Kidney (tissue), 14 donors: ENCODE measurements around the gene CORO1C. TPM values are rescaled to one million over a fixed set of nuclear protein-coding genes. Genes with fewer than 3 reads are reported as not detected.
A peak's percentile ranks its signal among the peaks of the same experiment; 100 is the strongest.

Experiments
- DNase-seq, 5 donors: peaks; one replicate each; pipeline ENCODE4 v3.0.0-alpha.2; 2013 to 2020
- FAIRE-seq: peaks from 2 replicates; lab custom pipeline; 2012; peaks lifted over from hg19 to GRCh38; lab: Jason Lieb, UNC
- H3K27ac ChIP-seq, 2 donors: one replicate each; pipeline ENCODE4 v1.7.0; 2013; ENCODE audit warnings: low read depth in 2 of 2, low read length in 2 of 2, inconsistent platforms in 1 of 2
- H3K27me3 ChIP-seq: one replicate; pipeline ENCODE4 v1.7.1; 2013; ENCODE audit warnings: low read length, inconsistent platforms; ENCODE audit not compliant: control insufficient read depth, insufficient read depth
- H3K36me3 ChIP-seq, 3 donors: one replicate each; pipeline versions ENCODE4 v1.7.0 to v1.7.1; 2013; ENCODE audit warnings: low read length in 3 of 3, control low read depth in 1 of 3, inconsistent platforms in 1 of 3; ENCODE audit not compliant: insufficient read depth in 3 of 3, control insufficient read depth in 2 of 3
- H3K4me1 ChIP-seq, 3 donors: one replicate each; pipeline versions ENCODE4 v1.7.0 to v1.7.1; 2013; ENCODE audit warnings: low read length in 3 of 3, inconsistent platforms in 1 of 3, low read depth in 1 of 3; ENCODE audit not compliant: control insufficient read depth in 2 of 3, insufficient read depth in 2 of 3
- H3K4me3 ChIP-seq, 3 donors: one replicate each; pipeline versions ENCODE4 v1.7.0 to v1.8.1; 2013; ENCODE audit warnings: low read length in 3 of 3, control low read depth in 1 of 3, inconsistent platforms in 1 of 3
- H3K9ac ChIP-seq, 3 donors: one replicate each; pipeline versions ENCODE4 v1.7.0 to v1.7.1; 2013; ENCODE audit warnings: low read length in 3 of 3, control low read depth in 1 of 3, inconsistent platforms in 1 of 3
- H3K9me3 ChIP-seq, 3 donors: one replicate each; pipeline versions ENCODE4 v1.7.0 to v1.7.1; 2013; ENCODE audit warnings: low read length in 3 of 3, control low read depth in 1 of 3, inconsistent platforms in 1 of 3; ENCODE audit not compliant: control insufficient read depth in 2 of 3, insufficient read depth in 1 of 3
- intact Hi-C: fragments of 100-400 bp; cut with DNase I; formaldehyde crosslinking; loops from one replicate; pipeline ENCODE4 v1.11.1; 2022
- polyA plus RNA-seq: library from polyadenylated mRNA; stranded (reverse); fragments of 350-450 nt; fragmentation: Illumina TruSeq; extraction: RNeasy Lipid Tissue Mini Kit (QIAGEN cat#74804); gene quantifications from one replicate; pipeline ENCODE4 v1.2.3, GENCODE V29; 2014; ENCODE audit warnings: low read depth, low replicate concordance; ENCODE audit not compliant: insufficient read depth
- total RNA-seq: library from RNA; stranded (reverse); fragmentation: NEBNext Ultra II Directional; extraction: Animal tissue kit (Norgen Biotek cat#: 25700); gene quantifications from one replicate; pipeline ENCODE4 v1.2.1, GENCODE V29; 2021
- TF ChIP-seq, protein P1 (sequence below): IDR thresholded peaks from 3 replicates; pipeline ENCODE4 v1.5.1; 2012; ENCODE audit warnings: mild to moderate bottlenecking, moderate library complexity, borderline replicate concordance; ENCODE audit not compliant: insufficient read depth; ENCODE audit errors: extremely low read depth
- donor health status: control.
- donor health status: control.
- donor health status: control.
- donor health status: control.
- donor health status: control.
- donor health status: DM: yes; HTN: yes; CAD: no.
- donor health status: Normal renal cell carcinoma (clear cell type).

CORO1C gene
- total and polyA plus RNA-seq, 2 donors from 2014 or later: 16.6 to 104 TPM

DNA sequence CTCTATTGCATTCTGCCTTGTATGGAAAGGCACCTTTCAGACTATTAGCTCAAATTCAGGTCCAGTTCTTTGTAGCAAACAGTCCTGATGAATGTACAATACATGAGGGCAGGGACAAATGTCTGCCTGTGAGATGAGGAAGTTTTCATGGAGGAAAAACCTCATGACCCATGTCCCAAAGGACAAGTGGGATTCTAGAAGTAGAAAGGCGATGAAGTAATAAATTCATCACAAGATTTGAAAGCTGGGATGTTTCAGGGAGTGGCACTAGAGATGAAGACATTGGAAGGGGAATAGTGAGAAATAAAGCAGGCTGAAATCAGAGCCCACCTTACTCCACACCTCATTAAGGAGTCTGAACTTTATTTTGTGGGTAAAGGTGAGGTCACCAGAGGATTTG is 4.2 kb downstream of the CORO1C start:
- FAIRE-seq: no peak
- no peaks in the 10 kb centered on the region for H3K9me3 ChIP-seq
- H3K27ac ChIP-seq: no peak overlapping the region
- H3K9ac ChIP-seq: no peak overlapping the region
- TF ChIP-seq, protein P1, sequence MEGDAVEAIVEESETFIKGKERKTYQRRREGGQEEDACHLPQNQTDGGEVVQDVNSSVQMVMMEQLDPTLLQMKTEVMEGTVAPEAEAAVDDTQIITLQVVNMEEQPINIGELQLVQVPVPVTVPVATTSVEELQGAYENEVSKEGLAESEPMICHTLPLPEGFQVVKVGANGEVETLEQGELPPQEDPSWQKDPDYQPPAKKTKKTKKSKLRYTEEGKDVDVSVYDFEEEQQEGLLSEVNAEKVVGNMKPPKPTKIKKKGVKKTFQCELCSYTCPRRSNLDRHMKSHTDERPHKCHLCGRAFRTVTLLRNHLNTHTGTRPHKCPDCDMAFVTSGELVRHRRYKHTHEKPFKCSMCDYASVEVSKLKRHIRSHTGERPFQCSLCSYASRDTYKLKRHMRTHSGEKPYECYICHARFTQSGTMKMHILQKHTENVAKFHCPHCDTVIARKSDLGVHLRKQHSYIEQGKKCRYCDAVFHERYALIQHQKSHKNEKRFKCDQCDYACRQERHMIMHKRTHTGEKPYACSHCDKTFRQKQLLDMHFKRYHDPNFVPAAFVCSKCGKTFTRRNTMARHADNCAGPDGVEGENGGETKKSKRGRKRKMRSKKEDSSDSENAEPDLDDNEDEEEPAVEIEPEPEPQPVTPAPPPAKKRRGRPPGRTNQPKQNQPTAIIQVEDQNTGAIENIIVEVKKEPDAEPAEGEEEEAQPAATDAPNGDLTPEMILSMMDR: no peak
- no peaks in the 10 kb centered on the region for H3K36me3 ChIP-seq
- no peak for DNase-seq
- intact Hi-C loops: no loop called here
- peaks cover 2 to 7% (median 2%) of the 10 kb centered on the region in 3 donors for H3K4me1 ChIP-seq
- H3K27me3 ChIP-seq: no peaks in the 10 kb centered on the region
- no peak overlapping the region for H3K4me3 ChIP-seq

DNA sequence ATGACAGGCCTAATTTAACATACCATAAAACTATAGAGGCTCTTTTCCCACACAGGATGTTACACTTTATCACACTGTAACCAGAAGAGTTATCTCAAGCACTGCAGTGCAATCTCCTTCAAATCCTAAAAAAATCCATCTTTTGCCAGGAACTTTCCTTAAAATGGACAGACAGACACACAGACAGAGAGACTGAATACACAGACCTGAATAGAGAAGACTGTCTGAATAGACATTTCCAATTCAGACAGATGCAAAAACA is 6.5 kb downstream of the CORO1C start:
- Histone ChIP-seq H3K27ac (no peak overlapping the region), H3K27me3 (no peaks in the 10 kb centered on the region), H3K9ac (no peak overlapping the region), H3K36me3 (no peaks in the 10 kb centered on the region), H3K4me1 (peaks cover 0 to 7% (median 2%) of the 10 kb centered on the region in 3 donors), H3K9me3 (no peaks in the 10 kb centered on the region), H3K4me3 (no peak overlapping the region)
- TF ChIP-seq, protein P1: no peak
- intact Hi-C loops: no loop called here
- FAIRE-seq: no peak
- DNase-seq: no peak

DNA sequence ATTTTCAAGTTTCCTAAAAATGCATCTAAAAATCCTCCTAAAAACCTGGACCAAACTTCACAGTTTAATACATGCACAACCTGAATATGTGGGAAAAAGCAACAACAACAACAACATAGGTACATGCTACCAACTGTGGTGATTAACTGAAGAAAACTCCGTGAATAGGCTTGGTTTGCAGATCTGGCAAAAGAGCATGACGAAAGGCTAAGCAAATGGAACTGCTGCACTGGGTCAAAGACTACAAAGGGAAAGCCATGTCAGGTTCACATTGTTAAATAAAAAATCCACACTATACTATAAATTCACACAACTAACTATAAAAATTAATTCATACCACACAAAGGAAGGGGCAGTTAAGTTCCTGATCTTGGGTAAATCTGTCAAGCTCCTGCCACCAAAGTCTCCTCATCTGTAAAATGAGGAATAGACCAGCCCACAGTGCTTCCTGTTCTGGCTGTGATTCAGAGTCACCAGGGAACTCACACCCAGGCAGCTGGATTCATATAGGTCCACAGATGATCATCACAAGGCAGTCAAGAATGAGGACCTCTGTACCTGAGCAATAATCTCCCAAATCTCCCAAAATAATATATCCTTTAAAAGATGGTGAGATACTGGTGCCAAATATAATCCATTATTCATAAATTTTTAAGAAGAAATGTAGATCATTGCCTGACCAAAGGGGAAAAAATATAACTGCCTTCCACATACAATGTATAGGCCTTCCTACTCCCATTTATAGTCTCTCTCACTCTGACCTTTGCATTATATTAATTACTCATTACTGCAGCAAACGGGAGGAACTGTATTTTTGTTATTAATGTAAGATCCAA is 7.0 kb downstream of the CORO1C start:
- FAIRE-seq: no peak
- intact Hi-C loops: no loop called here

More for the DNA sequence above, 7.0 kb downstream of the CORO1C start:
- no peaks in the 10 kb centered on the region for H3K36me3 ChIP-seq
- no peaks in the 10 kb centered on the region for H3K27me3 ChIP-seq
- peaks cover 0 to 2% (median 2%) of the 10 kb centered on the region in 3 donors for H3K4me1 ChIP-seq
- H3K27ac ChIP-seq: peak overlapping the region in 1 of 2 donors; percentile 14
- TF ChIP-seq, protein P1: no peak
- no peak overlapping the region for H3K9ac ChIP-seq
- peak in 1 of 5 donors; percentile 27 for DNase-seq
- no peaks in the 10 kb centered on the region for H3K9me3 ChIP-seq
- H3K4me3 ChIP-seq: no peak overlapping the region
